RWPE1 (cell line): ENCODE results near the gene TM4SF4.

Experiments
- CTCF ChIA-PET: fragments of 350-600 bp; sonication (Branson Sonifier 250); formaldehyde crosslinking; extraction: SDS; loops from one replicate; lab custom pipeline; 2021; lab: Yijun Ruan, JAX
- POLR2A ChIA-PET: fragments of 400-600 bp; formaldehyde crosslinking; extraction: SDS; loops from one replicate; lab custom pipeline; 2020; ENCODE audit warnings: antibody characterized with exemption; ENCODE audit not compliant: low non-redundant PET; lab: Yijun Ruan, JAX
- DNase-seq: peaks from one replicate; pipeline ENCODE4 v3.0.0; 2012; ENCODE audit warnings: low spot score
- H3K27ac ChIP-seq: fragments of 450-650 bp; 2 replicates; pipeline ENCODE4 v1.5.1; 2017
- CTCF ChIP-seq: fragments of 450-650 bp; conservative IDR thresholded peaks from 2 replicates; pipeline ENCODE4 v1.5.1; 2017; ENCODE audit warnings: low read depth, mild to moderate bottlenecking

TM4SF4 gene

GRCh38 chr3:149452036-149452435 lies 22.5 kb upstream of the TM4SF4 start:
- TF ChIP-seq CTCF = no peak

GRCh38 chr3:149453140-149453805 lies 21.2 kb upstream of the TM4SF4 start:
- DNase-seq = no peak
- CTCF ChIA-PET = no interaction called here
- POLR2A ChIA-PET = no interaction called here

More at GRCh38 chr3:149452036-149452435, 22.5 kb upstream of the TM4SF4 start:
- POLR2A ChIA-PET = no interaction called here
- CTCF ChIA-PET = interaction anchor here (0.6 kb wide), 1 partner anchor 356 kb away, joined by 3 read pairs; no protein-coding TSS in a partner anchor
- DNase-seq = no peak
- H3K27ac ChIP-seq = no peak overlapping the region

GRCh38 chr3:149454746-149455145 lies 19.8 kb upstream of the TM4SF4 start:
- ChIA-PET CTCF (interaction anchor here (0.6 kb wide), 2 partner anchors 428 to 600 kb away, joined by 3 to 4 read pairs; no protein-coding TSS in a partner anchor), POLR2A (no interaction called here)
- no peak for TF ChIP-seq CTCF
- no peak for DNase-seq
- H3K27ac ChIP-seq = no peak overlapping the region

More at GRCh38 chr3:149453140-149453805, 21.2 kb upstream of the TM4SF4 start:
- no peak overlapping the region for H3K27ac ChIP-seq
- TF ChIP-seq CTCF = no peak

- no peak for TF ChIP-seq CTCF
- no peak overlapping the region for H3K27ac ChIP-seq
- ChIA-PET POLR2A (no interaction called here), CTCF (no interaction called here)
- no peak for DNase-seq
These were observed 19.1 kb upstream of the TM4SF4 start for GRCh38 chr3:149455366-149455765.

- no peak for TF ChIP-seq CTCF
- no peak for DNase-seq
- no peak overlapping the region for H3K27ac ChIP-seq
- POLR2A ChIA-PET = no interaction called here
- CTCF ChIA-PET = no interaction called here
These were observed 18.5 kb upstream of the TM4SF4 start for GRCh38 chr3:149455989-149456388.

- CTCF ChIA-PET = interaction anchor here (0.7 kb wide), 1 partner anchor 701 kb away, joined by 4 read pairs; no protein-coding TSS in a partner anchor
- H3K27ac ChIP-seq = no peak overlapping the region
- POLR2A ChIA-PET = no interaction called here
- TF ChIP-seq CTCF = no peak
- DNase-seq = no peak
These were observed 14.9 kb upstream of the TM4SF4 start for GRCh38 chr3:149459491-149460059.
